Inferior parietal cortex (tissue), 1 donor: ENCODE measurements around the gene PLIN4.

Experiments used
- DNase-seq: peaks from one replicate; pipeline ENCODE4 v3.0.0-alpha.2; 2016; ENCODE audit errors: extremely low spot score

Gene PLIN4

GRCh38 chr19:4506449-4507149 lies 11.7 kb downstream of the PLIN4 start:
- DNase-seq = no peak

GRCh38 chr19:4505570-4506448 lies 12.5 kb downstream of the PLIN4 start:
- DNase-seq = no peak

GRCh38 chr19:4504891-4505569 lies 13.3 kb downstream of the PLIN4 start:
- no peak for DNase-seq

GRCh38 chr19:4504297-4504701 lies 14.0 kb downstream of the PLIN4 start:
- DNase-seq = no peak

GRCh38 chr19:4503825-4504170 lies 14.5 kb downstream of the PLIN4 start:
- no peak for DNase-seq

GRCh38 chr19:4503132-4503824 lies 15.0 kb downstream of the PLIN4 start:
- no peak for DNase-seq

- DNase-seq = no peak
Measured at GRCh38 chr19:4502282-4503131, 15.8 kb downstream of the PLIN4 start.

GRCh38 chr19:4501691-4502090 lies 16.6 kb downstream of the PLIN4 start:
- DNase-seq = no peak

GRCh38 chr19:4500841-4501591 lies 17.3 kb downstream of the PLIN4 start:
- no peak for DNase-seq

GRCh38 chr19:4499855-4500254 lies 18.4 kb downstream of the PLIN4 start:
- no peak for DNase-seq

GRCh38 chr19:4499318-4499717 lies 19.0 kb downstream of the PLIN4 start:
- no peak for DNase-seq

GRCh38 chr19:4498694-4499093 lies 19.6 kb downstream of the PLIN4 start:
- DNase-seq = no peak

- no peak for DNase-seq
Measured at GRCh38 chr19:4497770-4498389, 20.4 kb downstream of the PLIN4 start.

- DNase-seq = no peak
Measured at GRCh38 chr19:4496304-4496703, 22.0 kb downstream of the PLIN4 start.

GRCh38 chr19:4495471-4495870 lies 22.8 kb downstream of the PLIN4 start:
- DNase-seq = no peak

GRCh38 chr19:4494691-4495064 lies 23.6 kb downstream of the PLIN4 start:
- DNase-seq = no peak

GRCh38 chr19:4493929-4494690 lies 24.2 kb downstream of the PLIN4 start:
- no peak for DNase-seq

GRCh38 chr19:4493104-4493928 lies 25.0 kb downstream of the PLIN4 start:
- DNase-seq = no peak
